ENCODE measurements around the gene KAT2B. TPM values are rescaled to one million over a fixed set of nuclear protein-coding genes. Genes with fewer than 3 reads are reported as not detected.

The KAT2B gene
- polyA plus RNA-seq, 1 of the 3 experiments (the other 2 are of a cell fraction) = 2.1 TPM

DNA sequence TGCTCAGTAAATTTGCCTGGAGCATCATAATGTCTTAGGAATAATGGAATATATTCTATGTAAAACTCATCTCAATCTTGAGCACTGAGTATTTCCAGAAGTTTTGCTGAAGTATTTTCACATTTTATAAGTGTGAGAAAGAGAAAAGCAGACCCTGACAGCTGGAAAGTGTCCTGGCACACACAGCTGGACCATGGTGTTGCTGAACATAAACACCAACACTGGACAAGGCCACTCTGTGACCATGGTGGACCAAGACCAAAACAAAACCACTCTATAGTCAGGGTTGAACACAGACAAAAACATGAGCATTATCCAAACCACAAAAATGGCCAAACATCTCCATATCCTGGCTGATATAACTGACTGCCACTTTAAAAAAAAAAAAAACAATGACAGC is 160.9 kb downstream of the KAT2B start:
- Histone ChIP-seq H3K4me2 (no peak overlapping the region), H3K27me3 (ENCODE audit: insufficient read depth) (no peaks in the 10 kb centered on the region), H3K4me3 (ENCODE audit: low read depth in 2 of 2, low read length in 1 of 2) (no peak overlapping the region), H4K20me1 (ENCODE audit: insufficient read depth) (no peaks in the 10 kb centered on the region), H3F3A (replicated peaks; ENCODE audit: insufficient read depth) (no peaks in the 10 kb centered on the region), H3K9me2 (no peaks in the 10 kb centered on the region), H3K4me1 (ENCODE audit: control insufficient read depth in 1 of 2, insufficient read depth in 2 of 2, low read depth in 1 of 2, low read length in 1 of 2) (no peaks in the 10 kb centered on the region), H3K79me2 (ENCODE audit: insufficient read depth) (no peaks in the 10 kb centered on the region), H3K27ac (ENCODE audit: low read depth in 2 of 2, low read length in 1 of 2) (no peak overlapping the region), H2AFZ (ENCODE audit: low read depth) (no peak overlapping the region), H3K9ac (no peak overlapping the region), H3K9me3 (no peaks in the 10 kb centered on the region), H3K36me3 (replicated peaks in 1 of 2; ENCODE audit: control insufficient read depth in 1 of 2, insufficient read depth in 2 of 2, low read length in 1 of 2) (no peaks in the 10 kb centered on the region)
- CTCF ChIA-PET = no interaction called here
- no peak for TF ChIP-seq ELF1 (IDR thresholded peaks at IDR 0.05)
- no peak for TF ChIP-seq EP300 (IDR thresholded peaks at IDR 0.05; ENCODE audit: borderline replicate concordance in 1 of 2, low read depth in 1 of 2, low read length in 1 of 2)
- TF ChIP-seq SIN3A (IDR thresholded peaks at IDR 0.05; ENCODE audit: borderline replicate concordance, low read depth, low read length) = no peak
- no peak for TF ChIP-seq EZH2phosphoT487 (IDR thresholded peaks at IDR 0.05; ENCODE audit: borderline replicate concordance, low read depth)
- no peak for TF ChIP-seq RAD21 (IDR thresholded peaks at IDR 0.05; ENCODE audit: low read length)
- no peak for TF ChIP-seq RXRA (IDR thresholded peaks at IDR 0.05; ENCODE audit: borderline replicate concordance, low read depth)
- TF ChIP-seq SMC3 (IDR thresholded peaks at IDR 0.05; ENCODE audit: low read depth, low read length) = no peak
- TF ChIP-seq, protein P1, sequence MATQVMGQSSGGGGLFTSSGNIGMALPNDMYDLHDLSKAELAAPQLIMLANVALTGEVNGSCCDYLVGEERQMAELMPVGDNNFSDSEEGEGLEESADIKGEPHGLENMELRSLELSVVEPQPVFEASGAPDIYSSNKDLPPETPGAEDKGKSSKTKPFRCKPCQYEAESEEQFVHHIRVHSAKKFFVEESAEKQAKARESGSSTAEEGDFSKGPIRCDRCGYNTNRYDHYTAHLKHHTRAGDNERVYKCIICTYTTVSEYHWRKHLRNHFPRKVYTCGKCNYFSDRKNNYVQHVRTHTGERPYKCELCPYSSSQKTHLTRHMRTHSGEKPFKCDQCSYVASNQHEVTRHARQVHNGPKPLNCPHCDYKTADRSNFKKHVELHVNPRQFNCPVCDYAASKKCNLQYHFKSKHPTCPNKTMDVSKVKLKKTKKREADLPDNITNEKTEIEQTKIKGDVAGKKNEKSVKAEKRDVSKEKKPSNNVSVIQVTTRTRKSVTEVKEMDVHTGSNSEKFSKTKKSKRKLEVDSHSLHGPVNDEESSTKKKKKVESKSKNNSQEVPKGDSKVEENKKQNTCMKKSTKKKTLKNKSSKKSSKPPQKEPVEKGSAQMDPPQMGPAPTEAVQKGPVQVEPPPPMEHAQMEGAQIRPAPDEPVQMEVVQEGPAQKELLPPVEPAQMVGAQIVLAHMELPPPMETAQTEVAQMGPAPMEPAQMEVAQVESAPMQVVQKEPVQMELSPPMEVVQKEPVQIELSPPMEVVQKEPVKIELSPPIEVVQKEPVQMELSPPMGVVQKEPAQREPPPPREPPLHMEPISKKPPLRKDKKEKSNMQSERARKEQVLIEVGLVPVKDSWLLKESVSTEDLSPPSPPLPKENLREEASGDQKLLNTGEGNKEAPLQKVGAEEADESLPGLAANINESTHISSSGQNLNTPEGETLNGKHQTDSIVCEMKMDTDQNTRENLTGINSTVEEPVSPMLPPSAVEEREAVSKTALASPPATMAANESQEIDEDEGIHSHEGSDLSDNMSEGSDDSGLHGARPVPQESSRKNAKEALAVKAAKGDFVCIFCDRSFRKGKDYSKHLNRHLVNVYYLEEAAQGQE (IDR thresholded peaks at IDR 0.05; ENCODE audit: low read depth, low read length) = no peak
- TF ChIP-seq CHD2 (IDR thresholded peaks at IDR 0.05; ENCODE audit: low read length, partially characterized antibody) = no peak
- TF ChIP-seq POLR2AphosphoS5 (IDR thresholded peaks at IDR 0.05; ENCODE audit: low read depth, low read length) = no peak
- TF ChIP-seq TAF1 (IDR thresholded peaks at IDR 0.05; ENCODE audit: borderline replicate concordance, low read depth, low read length) = no peak
- no peak for TF ChIP-seq USF2 (IDR thresholded peaks at IDR 0.05; ENCODE audit: borderline replicate concordance, low read depth, low read length)
- TF ChIP-seq, protein P2, sequence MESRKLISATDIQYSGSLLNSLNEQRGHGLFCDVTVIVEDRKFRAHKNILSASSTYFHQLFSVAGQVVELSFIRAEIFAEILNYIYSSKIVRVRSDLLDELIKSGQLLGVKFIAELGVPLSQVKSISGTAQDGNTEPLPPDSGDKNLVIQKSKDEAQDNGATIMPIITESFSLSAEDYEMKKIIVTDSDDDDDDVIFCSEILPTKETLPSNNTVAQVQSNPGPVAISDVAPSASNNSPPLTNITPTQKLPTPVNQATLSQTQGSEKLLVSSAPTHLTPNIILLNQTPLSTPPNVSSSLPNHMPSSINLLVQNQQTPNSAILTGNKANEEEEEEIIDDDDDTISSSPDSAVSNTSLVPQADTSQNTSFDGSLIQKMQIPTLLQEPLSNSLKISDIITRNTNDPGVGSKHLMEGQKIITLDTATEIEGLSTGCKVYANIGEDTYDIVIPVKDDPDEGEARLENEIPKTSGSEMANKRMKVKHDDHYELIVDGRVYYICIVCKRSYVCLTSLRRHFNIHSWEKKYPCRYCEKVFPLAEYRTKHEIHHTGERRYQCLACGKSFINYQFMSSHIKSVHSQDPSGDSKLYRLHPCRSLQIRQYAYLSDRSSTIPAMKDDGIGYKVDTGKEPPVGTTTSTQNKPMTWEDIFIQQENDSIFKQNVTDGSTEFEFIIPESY (IDR thresholded peaks at IDR 0.05; ENCODE audit: borderline replicate concordance, low read depth) = no peak
- no peak for TF ChIP-seq MXI1 (IDR thresholded peaks at IDR 0.05; ENCODE audit: low read depth, low read length)
- TF ChIP-seq PBX3 (IDR thresholded peaks at IDR 0.05) = no peak
- no peak for TF ChIP-seq FOXM1 (IDR thresholded peaks at IDR 0.05; ENCODE audit: low read depth)
- no peak for TF ChIP-seq FOSL2 (IDR thresholded peaks at IDR 0.05; ENCODE audit: borderline replicate concordance, low read depth)
- TF ChIP-seq GABPA (IDR thresholded peaks at IDR 0.05; ENCODE audit: low read depth) = no peak
- no peak for TF ChIP-seq IRF3 (IDR thresholded peaks at IDR 0.05; ENCODE audit: low read depth, low read length)
- POLR2A ChIA-PET = no interaction called here
- no peak for DNase-seq

All from SK-N-SH (cell line).